GM18505 (cell line): ENCODE results near the gene UBD.

Source experiments
- ATAC-seq: cut with Tn5 transposase; IDR thresholded peaks from one replicate; pipeline ENCODE4 v1.9.1; 2021; ENCODE audit not compliant: unreplicated experiment
- POLR2A ChIP-seq: IDR thresholded peaks from 4 replicates; pipeline ENCODE4 v1.6.1; 2011; ENCODE audit warnings: borderline replicate concordance; ENCODE audit not compliant: insufficient read depth, insufficient read length; ENCODE audit errors: extremely low read depth

UBD gene

DNA sequence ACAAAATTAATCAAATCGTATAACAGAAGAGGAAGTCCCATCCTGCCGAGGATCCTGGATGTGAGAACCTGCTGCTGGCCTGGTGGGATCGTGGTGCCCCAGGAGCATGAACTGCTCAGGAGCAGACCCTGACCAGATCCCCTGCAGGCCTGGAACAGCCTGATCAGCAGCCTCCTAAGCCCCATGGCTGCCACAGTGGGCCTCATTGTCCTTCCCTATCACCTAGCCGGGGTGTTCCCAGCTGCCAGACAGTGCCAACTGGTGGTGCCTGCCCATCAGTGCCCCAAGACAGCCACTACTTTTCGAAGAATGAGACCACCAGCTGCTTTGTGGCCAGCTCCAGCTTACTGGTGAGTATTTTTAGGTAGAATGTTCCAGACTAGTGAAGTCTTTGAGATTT, 52.2 kb downstream of the UBD start:
- TF ChIP-seq POLR2A = no peak
- no peak for ATAC-seq

DNA sequence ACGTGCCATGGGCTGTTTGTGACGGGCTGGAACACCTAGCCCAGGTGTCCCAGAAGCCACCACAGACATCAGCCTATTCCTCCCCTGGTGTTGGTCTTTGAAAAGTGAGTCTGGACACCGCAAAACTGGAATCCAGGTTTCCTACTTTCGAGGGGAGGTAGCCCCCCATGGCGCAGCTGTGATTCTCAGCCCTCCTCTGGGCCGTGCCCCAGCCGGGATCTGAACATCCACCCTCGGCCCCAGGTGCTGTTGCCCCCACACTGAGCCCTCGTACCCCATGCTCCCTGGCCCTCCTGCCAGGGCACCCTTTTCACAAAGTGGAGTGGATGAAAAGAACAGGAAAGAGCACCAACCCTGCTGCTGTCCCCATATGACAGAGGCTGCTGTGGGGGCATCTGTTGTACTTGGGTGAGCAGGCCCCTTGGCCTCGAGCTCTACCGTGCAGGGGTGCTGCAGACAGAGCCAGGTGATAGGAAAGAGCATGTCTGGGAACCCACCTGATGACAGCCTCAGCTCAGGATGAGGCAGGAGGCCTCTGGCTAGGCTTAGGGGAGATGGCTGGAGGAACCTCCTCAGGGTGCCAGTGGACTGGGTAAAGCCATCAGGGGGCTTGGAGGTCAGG, 53.0 kb downstream of the UBD start:
- no peak for TF ChIP-seq POLR2A
- no peak for ATAC-seq

- TF ChIP-seq POLR2A = no peak
- no peak for ATAC-seq
Observed at GRCh38 chr6:29505808-29506207, 53.7 kb downstream of the UBD start.
